OCI-LY3 (cell line): ENCODE measurements around the gene GABRQ.

Source experiments
- H2AFZ ChIP-seq: fragments of 200-600, 300-600 bp; shearing (Covaris generic); 2 replicates; pipeline ENCODE4 v1.6.0; 2014; ENCODE audit warnings: antibody characterized with exemption, low read depth, low read length
- H3K27ac ChIP-seq: fragments of 200-600, 300-600 bp; sonication (generic); 2 replicates; pipeline ENCODE4 v1.5.1; 2014; ENCODE audit warnings: mild to moderate bottlenecking, low read length, moderate library complexity, mixed read lengths
- H3K27me3 ChIP-seq: fragments of 200-600, 300-600 bp; sonication (generic); 2 replicates; pipeline ENCODE4 v1.6.1; 2014; ENCODE audit warnings: low read depth, low read length, mixed read lengths
- H3K36me3 ChIP-seq: fragments of 200-600, 300-600 bp; sonication (generic); replicated peaks from 2 replicates; pipeline ENCODE3; 2014; ENCODE audit warnings: low read depth, low read length, mixed read lengths
- H3K4me1 ChIP-seq: fragments of 300-600, 200-600 bp; sonication (generic); 2 replicates; pipeline ENCODE4 v1.6.1; 2014; ENCODE audit warnings: low read length, mixed read lengths
- H3K4me2 ChIP-seq: fragments of 200-600, 300-600 bp; sonication (generic); 2 replicates; pipeline ENCODE4 v1.6.1; 2014; ENCODE audit warnings: low read length, mixed read lengths
- H3K4me3 ChIP-seq: fragments of 300-600, 200-600 bp; sonication (generic); 2 replicates; pipeline ENCODE4 v1.5.1; 2014; ENCODE audit warnings: antibody characterized with exemption, mild to moderate bottlenecking, low read length, moderate library complexity
- H3K79me2 ChIP-seq: fragments of 300-600, 200-600 bp; shearing (Covaris generic); 2 replicates; pipeline ENCODE4 v1.6.1; 2014; ENCODE audit warnings: mild to moderate bottlenecking, low read length, mixed read lengths
- H3K9ac ChIP-seq: fragments of 300-600, 200-600 bp; shearing (Covaris generic); 2 replicates; pipeline ENCODE4 v1.6.0; 2014; ENCODE audit warnings: mild to moderate bottlenecking, low read length, moderate library complexity
- H3K9me3 ChIP-seq: fragments of 200-600, 300-600 bp; shearing (Covaris generic); 2 replicates; pipeline ENCODE4 v1.6.1; 2014; ENCODE audit warnings: low read length, mixed read lengths; ENCODE audit not compliant: insufficient read depth
- H4K20me1 ChIP-seq: fragments of 200-600, 300-600 bp; sonication (generic); 2 replicates; pipeline ENCODE4 v1.6.1; 2016; ENCODE audit warnings: low read length, mixed read lengths; ENCODE audit not compliant: insufficient read depth
- EZH2phosphoT487 ChIP-seq: fragments of 200-600 bp; shearing (Covaris generic); IDR thresholded peaks from 2 replicates; pipeline ENCODE4 v1.6.1; 2018; ENCODE audit warnings: antibody characterized with exemption, mixed run types, low read depth
- TF ChIP-seq, protein P1 (sequence below): fragments of 200-600, 300-600 bp; sonication (generic); IDR thresholded peaks from 2 replicates; pipeline ENCODE4 v1.5.1; 2014; ENCODE audit warnings: antibody characterized with exemption, low read length, low read depth

GABRQ gene

DNA sequence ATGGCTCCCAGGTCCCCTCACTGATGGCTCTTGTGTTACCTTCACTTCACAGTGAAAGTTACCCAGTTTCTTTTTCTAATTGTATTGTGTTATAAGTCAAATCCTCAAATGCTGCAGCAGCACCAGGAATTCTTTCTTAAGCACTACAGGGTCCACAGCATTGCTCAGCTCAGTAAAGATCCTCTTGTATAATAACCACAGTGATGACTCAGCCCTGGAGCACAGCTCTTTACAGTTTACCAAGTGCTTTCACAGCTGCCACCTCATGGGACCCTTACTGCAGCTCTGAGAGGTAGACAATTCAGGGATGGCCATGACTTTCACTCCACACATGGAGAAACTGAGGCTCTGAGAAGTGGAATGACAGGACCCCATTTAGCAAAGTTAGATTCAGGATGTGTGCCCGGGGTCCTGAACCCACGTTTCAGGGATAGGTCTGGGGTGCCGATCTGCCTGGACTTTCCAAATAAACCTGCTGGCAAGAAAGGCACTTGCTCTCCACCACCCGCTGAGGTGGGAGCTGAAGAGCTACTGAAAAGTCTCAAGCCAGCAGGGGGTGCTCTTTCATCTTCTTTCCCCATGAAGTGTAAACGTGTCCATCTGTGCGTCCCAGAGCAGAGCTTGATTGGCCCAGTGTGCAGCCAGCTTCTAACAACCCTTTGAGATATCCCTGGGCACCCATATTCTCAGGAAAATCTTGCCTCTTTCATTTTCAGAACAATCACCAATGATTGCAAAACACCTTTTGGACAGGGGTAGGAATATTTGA, 35.7 kb upstream of the GABRQ start:
- H3K9ac ChIP-seq = no peak overlapping the region
- no peak overlapping the region for H3K27ac ChIP-seq
- TF ChIP-seq, protein P1, sequence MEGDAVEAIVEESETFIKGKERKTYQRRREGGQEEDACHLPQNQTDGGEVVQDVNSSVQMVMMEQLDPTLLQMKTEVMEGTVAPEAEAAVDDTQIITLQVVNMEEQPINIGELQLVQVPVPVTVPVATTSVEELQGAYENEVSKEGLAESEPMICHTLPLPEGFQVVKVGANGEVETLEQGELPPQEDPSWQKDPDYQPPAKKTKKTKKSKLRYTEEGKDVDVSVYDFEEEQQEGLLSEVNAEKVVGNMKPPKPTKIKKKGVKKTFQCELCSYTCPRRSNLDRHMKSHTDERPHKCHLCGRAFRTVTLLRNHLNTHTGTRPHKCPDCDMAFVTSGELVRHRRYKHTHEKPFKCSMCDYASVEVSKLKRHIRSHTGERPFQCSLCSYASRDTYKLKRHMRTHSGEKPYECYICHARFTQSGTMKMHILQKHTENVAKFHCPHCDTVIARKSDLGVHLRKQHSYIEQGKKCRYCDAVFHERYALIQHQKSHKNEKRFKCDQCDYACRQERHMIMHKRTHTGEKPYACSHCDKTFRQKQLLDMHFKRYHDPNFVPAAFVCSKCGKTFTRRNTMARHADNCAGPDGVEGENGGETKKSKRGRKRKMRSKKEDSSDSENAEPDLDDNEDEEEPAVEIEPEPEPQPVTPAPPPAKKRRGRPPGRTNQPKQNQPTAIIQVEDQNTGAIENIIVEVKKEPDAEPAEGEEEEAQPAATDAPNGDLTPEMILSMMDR = peak; percentile 22; the same call in 1 of the 2 replicates
- TF ChIP-seq EZH2phosphoT487 = no peak
- no peaks in the 10 kb centered on the region for H4K20me1 ChIP-seq
- no peaks in the 10 kb centered on the region for H3K4me1 ChIP-seq
- no peak overlapping the region for H3K4me3 ChIP-seq
- no peaks in the 10 kb centered on the region for H3K36me3 ChIP-seq
- H3K9me3 ChIP-seq = no peaks in the 10 kb centered on the region
- no peaks in the 10 kb centered on the region for H3K27me3 ChIP-seq
- no peak overlapping the region for H3K4me2 ChIP-seq
- no peaks in the 10 kb centered on the region for H3K79me2 ChIP-seq
- H2AFZ ChIP-seq = no peak overlapping the region

DNA sequence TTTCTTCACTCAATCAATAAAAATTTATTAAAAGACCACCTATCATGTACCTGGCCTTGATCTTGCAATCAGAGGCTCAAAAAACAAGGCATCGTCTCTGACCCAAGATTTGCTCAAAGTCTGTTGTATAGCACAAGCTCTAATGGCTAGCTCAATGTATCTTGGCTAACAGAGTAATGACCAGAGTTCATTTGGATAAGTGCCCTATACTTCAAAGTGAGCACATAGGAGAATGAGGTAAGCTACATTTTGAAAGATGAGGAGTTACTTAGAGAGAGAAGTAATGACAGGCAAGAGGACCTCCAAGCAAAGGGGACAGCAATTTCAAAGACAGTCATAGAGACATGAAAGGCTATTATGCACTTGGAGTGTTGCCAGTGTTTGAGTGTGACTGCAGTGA, 22.9 kb upstream of the GABRQ start:
- Histone ChIP-seq H3K27ac (no peak overlapping the region), H3K9ac (no peak overlapping the region), H3K9me3 (no peaks in the 10 kb centered on the region), H3K4me2 (no peak overlapping the region), H3K4me3 (no peak overlapping the region), H3K27me3 (no peaks in the 10 kb centered on the region), H2AFZ (no peak overlapping the region), H3K79me2 (no peaks in the 10 kb centered on the region), H4K20me1 (no peaks in the 10 kb centered on the region), H3K4me1 (no peaks in the 10 kb centered on the region), H3K36me3 (no peaks in the 10 kb centered on the region)
- TF ChIP-seq, protein P1 = no peak
- TF ChIP-seq EZH2phosphoT487 = no peak

DNA sequence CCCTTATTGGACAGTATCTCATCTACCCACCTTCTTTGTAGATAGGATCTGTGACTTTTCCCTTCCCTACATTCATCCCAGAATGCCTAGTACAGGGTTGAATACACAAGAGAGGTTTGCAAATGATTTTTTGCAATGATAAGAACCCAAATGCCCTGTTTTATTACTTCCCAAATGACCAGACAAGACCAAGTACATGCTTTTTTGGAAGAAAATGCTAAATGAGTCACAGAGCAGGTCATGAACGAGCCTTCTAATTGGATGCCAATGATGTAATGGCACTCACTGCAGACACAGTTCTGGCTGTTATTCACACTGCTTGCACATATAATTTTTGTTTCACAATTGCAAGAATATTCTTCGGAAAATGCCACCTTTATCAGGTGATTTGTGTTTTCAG, 17.8 kb upstream of the GABRQ start:
- H3K4me3 ChIP-seq = no peak overlapping the region
- no peak for TF ChIP-seq EZH2phosphoT487
- TF ChIP-seq, protein P1 = no peak

DNA sequence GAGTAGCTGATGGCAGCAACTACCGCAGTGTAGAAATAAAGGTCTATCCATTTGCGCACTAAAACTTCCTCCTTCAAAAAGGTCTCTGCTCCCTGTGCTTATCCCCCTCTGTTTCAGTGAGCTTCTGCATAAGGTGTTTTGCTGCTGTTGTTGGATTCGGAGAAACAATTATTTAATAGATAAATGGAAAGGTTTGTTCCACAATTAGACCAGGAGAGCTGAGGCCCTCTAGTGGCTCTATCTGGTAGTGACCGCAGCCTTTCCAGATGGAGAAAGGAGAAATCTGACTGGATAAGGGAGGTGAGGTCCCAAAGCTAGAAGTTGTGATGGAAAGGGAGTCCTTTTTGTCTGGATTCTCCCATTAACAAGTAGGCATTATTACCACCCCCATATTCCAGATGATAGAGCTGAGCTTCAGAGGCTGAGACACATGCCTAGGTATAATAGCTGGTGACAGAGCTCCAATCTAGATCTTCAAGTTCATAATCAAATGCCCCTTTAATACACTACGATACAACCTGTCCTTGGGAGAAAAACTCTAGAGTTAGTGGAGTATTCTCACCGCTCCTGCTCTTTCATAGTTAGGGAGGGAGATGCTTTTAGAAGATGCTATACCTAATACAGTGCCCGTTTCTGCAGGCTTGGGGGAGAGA, 5.1 kb upstream of the GABRQ start:
- H3K36me3 ChIP-seq = no peaks in the 10 kb centered on the region
- no peak for TF ChIP-seq EZH2phosphoT487
- TF ChIP-seq, protein P1 = peak; percentile 75

More for the DNA sequence above, 17.8 kb upstream of the GABRQ start:
- H3K4me2 ChIP-seq = no peak overlapping the region
- H3K9ac ChIP-seq = no peak overlapping the region
- no peak overlapping the region for H3K27ac ChIP-seq
- no peaks in the 10 kb centered on the region for H3K79me2 ChIP-seq
- H4K20me1 ChIP-seq = no peaks in the 10 kb centered on the region
- H3K4me1 ChIP-seq = no peaks in the 10 kb centered on the region
- H3K36me3 ChIP-seq = no peaks in the 10 kb centered on the region
- no peaks in the 10 kb centered on the region for H3K27me3 ChIP-seq
- no peaks in the 10 kb centered on the region for H3K9me3 ChIP-seq
- no peak overlapping the region for H2AFZ ChIP-seq

More for the DNA sequence above, 5.1 kb upstream of the GABRQ start:
- H3K4me2 ChIP-seq = no peak overlapping the region
- no peaks in the 10 kb centered on the region for H3K9me3 ChIP-seq
- no peak overlapping the region for H3K4me3 ChIP-seq
- H3K4me1 ChIP-seq = no peaks in the 10 kb centered on the region
- H3K79me2 ChIP-seq = no peaks in the 10 kb centered on the region
- H3K9ac ChIP-seq = no peak overlapping the region
- no peak overlapping the region for H2AFZ ChIP-seq
- H3K27ac ChIP-seq = no peak overlapping the region
- H4K20me1 ChIP-seq = no peaks in the 10 kb centered on the region
- no peaks in the 10 kb centered on the region for H3K27me3 ChIP-seq
